Stimulated activated CD8-positive, alpha-beta memory T cell treated with anti-CD3 and anti-CD28 coated beads, Interleukin-7, amount 100 ng/mL, for 1 hour (primary cell): ENCODE data around the gene PRDM16.
"Not testable (repeated sequence)": the region's sequence is repeated elsewhere in the genome, so short reads cannot be mapped to it uniquely, and the experiment has no call there.

Source experiments
- DNase-seq, 2 donors: peaks; one replicate each; pipeline ENCODE4 v3.0.0-alpha.2; 2020; ENCODE audit warnings: low read depth in 2 of 2

Gene PRDM16

DNA sequence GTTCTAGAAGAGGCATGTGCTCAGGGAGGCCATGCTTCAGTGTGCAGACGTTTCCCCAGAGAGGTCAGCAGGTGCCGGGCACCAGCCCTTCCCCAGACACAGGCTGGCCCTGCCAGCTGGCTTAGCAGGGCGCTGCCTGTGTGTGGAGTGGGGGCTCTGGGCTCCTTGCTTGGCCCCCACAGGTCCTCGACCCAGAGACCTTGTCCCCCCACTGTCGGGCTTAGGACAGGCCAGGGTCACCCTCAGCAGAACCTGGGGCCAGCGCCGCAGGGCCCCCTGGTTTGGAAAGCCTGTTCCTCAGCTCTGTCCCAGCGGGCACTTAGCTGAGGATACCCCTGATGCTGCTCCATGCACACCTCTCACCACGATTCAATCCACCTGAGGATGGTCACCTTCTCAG is 213.2 kb downstream of the PRDM16 start:
- DNase-seq: no peak

DNA sequence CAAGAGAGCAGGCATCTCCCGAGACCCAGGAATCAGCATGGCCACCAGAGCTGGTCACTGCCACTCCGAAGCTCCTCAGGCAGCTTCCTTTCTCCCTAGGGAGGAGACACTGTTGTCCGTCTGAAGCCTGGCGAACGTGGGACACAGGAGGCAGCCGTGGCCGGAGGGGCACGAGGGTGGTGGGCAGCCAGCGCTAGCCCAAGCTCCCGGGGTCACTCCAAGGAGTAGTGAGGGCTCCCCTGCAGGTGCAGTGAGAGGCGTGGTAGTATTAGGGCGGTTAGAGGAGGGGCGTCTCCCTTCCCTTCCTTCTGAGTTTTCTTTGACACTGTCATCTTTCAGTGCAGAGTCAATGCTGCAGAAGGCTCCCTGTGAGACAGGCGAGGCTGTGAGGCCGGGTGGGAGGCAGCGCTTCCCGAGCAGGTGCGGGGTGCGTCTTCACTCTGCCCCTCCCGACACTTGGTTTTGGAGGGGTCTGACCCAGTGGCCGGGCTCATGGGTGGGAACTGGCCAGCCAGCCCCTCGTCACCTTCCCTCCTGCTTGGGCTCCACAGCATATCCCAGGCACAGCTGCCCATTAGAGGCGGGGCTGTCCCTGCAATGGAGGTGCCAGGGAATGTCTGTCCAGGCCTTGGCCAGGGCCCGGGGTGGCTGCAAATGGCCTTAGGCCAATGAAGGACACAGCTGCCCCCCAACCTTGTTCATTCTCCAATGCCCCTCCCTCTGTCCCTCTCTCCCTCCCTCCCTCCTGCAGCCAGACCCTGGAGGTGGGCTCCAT is 213.8 kb downstream of the PRDM16 start:
- no peak for DNase-seq

DNA sequence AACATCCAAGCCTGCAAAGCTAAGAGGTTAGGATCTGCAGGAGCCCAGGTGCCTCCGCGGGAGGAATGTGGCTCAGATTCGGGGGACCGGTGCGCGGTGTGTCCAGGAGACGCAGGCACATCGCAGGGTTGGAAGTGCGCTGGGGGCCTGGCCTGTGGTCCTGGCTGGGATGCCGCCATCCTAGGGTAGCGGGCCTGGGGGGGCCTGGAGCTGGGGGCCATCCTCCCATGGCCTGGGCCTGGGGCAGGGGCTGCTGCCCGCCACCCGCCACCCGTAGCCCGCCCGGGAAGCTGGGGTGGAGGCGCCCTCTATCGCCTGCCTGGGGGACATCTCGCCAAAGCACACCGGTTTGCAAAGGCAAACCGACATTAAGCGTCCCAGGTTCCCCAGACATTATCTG is 214.8 kb downstream of the PRDM16 start:
- no peak for DNase-seq

DNA sequence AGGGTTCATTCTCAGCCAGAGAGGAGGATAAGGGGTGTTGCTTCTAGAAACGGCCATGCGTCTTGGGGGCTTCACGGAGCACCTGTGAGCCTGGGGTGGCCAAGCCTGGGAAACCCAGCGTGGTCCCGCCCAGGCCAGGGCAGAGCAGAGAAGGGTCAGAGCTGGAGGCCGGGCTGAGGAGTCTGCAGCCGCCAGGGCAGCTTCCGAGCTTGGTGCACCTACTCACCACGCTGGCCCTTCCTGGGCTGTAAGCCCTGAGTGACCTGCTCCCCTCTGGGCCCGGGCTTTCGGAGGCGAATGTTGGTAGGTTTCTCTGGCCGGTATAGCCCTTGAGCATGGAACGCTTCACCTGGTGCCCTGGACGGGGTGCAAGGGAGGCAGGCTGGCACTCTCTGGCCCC is 215.7 kb downstream of the PRDM16 start:
- DNase-seq: no peak

DNA sequence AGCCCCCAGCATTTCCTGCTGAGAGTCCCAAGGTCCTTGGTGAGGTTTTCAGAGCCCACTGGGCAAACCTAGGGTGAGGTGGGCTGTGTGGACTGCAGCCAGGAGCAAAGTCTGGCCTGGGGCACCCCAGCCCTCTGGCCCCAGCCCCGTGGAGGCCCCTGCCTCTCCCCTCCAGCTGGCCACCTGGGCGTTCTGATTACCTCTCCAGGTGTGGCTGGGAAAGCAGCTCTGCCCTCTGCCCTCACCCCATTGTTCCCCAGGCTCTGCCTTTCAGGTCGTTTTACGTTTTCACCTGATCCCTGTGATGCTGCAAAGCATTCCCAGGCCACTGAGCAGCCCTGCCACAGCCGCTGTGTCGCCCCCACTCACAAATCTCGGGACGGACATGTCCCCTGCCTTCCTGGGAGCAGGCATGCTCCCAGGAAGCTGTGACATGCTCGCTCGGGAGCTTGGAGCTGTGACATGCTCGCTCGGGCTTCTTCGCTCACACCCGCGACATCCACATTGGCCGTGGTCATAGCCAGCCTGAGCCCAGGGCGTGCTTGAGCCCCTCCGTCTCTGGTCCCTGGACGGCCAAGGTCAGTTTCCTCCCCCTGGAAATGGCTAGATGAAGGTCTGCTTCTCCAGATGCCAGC is 216.2 kb downstream of the PRDM16 start:
- DNase-seq: no peak

DNA sequence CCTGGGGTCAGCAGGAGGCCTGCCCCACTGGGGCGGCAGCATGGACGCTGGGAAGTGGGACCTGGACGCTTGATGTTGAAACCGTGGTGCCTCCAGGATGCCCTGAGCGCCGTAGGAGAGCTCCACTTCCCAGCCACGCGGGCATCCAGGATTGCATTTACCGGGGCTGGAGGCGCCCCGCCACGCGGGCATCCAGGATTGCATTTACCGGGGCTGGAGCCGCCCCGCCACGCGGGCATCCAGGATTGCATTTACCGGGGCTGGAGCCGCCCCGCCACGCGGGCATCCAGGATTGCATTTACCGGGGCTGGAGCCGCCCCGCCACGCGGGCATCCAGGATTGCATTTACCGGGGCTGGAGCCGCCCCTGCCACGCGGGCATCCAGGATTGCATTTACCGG is 218.1 kb downstream of the PRDM16 start:
- DNase-seq: not testable (repeated sequence)

DNA sequence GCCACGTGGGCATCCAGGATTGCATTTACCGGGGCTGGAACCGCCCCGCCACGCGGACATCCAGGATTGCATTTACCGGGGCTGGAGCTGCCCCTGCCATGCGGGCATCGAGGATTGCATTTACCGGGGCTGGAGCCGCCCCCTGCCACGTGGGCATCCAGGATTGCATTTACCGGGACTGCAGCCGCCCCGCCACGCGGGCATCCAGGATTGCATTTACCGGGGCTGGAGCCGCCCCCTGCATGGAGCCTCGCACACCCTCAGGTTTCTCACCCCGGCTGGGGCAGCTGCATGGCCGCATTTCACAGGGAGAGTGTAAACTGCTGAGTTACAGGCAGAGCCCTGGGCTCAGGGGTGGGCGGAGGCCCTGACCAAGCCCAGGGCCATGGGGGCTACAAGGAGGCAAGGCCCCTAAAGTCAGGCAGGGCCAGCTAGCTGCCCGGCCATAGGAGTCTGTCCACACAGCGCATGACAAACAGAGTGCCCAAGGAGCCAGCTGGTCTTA is 218.7 kb downstream of the PRDM16 start:
- DNase-seq: no peak

DNA sequence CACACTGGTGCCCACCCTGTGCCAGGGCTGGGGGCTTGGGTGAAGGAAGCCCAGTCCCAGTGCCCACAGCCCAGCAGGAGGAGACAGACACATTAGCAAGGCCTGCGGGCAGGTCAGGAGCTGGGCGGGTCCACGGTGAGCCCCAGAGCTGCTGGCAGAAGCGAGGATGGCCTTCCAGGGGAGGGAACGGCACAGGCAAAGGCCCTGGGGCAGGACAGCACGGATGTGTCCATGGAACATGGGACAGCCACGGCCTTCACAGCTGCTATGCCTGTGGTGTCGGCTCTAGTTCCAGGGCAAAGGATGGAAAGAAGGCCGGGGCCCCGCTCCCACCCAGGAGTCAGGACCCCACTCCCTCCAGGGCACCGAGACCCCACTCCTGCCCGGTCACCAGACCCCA is 220.5 kb downstream of the PRDM16 start:
- DNase-seq: no peak

DNA sequence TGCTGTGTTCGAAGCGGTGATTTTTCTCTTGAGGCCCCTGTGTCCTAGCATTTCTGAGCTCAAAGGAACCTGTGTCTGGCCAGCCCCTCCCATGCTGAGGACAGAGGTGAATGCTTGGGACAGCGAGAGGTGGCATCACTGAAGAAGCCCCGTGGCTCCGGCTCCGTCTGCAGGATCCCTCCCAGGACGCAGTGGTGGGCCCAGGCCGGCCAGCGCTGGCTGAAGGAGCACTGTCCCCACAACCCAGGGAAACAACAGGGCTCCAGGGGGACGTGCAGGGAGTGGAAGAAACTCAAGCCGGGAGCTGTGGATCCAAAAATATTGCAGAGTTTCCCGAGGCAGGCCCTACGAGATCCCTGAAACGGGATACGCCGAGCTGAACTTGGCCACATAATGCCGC is 221.4 kb downstream of the PRDM16 start:
- no peak for DNase-seq

DNA sequence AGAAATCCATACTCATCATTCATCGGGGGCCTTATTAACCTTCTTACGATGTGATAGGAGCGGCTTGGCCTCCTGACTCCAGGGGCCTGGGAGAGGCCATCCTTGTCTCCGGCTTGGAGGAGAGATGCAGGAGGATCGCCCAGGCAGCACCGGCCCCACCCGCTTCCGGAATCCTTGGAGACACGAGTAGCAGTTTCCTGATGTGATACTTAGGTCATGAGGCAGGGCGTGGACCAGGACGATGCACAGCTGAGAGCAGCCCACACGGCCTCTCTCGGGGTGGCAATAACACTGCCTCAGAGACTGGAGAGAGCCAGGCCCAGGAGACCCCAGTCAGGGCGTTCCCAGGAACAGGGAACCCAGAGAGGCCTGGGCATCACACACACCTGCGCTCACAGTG is 221.9 kb downstream of the PRDM16 start:
- DNase-seq: no peak

DNA sequence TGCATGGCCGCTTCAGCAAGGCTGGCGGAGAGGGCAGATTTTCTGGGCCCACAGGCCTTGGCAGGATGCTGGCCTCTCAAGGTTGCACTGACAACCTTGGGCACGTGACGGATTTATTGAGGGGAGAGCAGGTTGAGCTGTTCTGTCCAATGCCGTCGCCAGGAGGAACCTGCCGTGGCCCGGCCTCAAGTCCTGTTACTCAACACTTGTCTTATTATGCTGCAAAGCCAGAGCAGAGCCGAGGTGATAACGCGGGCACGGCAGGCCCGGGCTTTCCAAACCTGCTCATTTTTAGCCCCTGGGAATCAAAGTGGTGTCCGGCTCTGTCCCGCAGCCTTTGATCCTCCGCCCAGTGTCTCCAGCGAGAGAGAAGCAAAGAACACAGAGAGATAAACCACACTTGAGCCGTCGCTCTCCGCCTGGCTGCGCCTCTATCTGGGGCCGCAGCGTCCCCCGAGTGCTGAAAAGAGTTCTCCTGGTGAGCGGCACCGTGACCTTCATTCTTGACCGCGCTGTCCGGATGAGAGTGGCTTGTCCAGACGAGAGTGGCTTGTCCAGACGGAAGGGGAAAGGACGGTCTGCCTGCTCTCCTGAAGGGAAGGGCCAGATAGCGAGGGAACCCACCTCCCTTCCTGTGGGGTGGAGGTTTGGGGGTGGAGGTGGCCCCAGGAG is 223.2 kb downstream of the PRDM16 start:
- no peak for DNase-seq

DNA sequence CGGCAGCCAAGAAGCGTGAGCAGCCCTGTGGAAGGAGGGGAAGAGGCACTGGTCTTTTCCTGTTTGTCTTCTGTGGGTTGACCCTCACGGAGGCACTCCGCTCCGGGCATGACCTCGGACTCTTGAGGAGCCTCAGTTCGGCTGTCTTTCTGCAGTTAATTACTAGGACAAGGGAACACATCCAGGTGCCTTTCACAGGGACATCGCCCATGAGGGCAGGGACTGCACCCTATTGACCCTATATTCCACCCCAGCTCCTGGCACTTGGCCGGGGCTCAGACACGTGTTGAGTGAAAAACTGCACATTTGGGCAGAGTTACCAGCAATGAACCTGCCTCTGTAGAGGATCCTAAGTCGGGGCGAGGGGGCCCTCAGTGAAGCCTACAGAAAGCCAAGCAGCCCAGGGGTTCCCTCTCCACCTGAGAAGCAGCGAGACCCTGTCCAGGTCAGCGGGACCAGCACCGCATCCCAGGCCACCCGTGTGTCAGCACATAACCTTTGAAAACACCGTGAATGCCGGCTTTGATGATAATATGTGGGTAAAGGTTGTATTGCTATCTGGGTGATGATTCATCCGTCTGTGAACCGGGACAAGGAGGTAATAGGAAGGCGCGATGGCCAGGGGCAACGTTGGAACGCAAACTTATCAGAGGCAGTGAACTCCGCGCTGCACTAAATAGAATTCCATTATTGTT is 224.0 kb downstream of the PRDM16 start:
- DNase-seq: no peak

DNA sequence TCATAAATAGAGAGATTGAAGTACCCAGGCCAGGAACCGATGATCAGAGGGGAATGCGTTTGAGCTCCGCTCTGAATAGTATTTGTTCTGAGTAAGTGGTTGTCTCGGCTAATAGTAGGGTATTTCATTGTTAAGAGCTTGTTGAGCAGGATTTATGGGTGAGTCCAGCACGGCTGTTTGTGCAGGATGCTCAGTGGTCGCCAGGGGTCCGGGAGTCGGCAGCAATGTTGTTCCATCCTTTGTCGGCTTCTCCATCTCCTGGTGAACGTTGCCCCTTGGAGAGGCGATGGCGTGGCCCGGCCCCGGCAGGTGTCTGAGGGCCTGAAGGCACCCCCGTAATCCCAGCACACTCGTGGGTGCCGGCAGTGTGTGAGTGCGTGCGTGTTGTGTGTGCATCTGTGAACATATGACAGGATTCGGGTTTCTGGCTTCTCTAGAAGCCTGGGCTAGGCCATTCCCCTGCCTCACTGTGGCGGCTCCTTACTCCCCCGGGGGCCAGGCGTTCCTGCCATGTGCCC is 224.6 kb downstream of the PRDM16 start:
- DNase-seq: no peak

DNA sequence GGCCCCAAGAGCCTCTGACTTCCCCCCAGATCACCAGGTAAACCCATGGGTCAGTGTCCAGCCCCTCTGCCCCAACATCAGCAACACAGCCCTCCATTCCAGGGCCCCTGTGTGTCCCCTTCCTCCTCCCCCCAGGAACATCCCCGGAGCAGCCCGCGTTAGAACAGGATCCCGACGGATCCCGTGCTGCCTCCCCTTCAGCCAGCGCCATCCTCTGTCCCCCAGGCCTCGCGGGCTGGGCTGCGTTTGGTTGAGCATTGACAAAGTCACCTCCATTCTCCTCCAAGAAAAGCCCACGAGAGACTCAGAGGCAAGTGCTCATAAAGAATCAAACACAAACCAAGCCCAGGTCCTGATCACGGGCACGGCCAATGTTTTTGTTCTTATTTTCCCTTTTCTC is 225.4 kb downstream of the PRDM16 start:
- DNase-seq: no peak

DNA sequence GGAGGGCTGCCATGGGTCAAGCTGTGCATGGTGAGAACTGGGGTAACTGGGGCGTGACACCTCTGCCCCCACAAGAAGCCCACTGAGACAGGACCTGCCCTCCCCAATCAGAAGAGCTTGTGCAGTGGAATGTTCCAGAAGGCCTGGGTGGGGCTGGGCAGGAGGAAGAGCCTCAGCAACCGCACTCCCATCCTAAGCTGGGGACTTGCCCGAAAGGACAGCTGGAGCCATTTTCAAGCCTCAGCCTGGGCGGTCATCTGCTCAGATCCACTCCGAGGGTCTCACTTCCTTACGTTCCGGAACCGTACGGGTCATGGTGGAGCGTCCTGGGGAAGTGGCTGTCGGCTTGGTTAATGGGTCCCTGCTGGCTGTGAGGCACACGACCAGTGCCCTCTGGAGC is 226.8 kb downstream of the PRDM16 start:
- no peak for DNase-seq

DNA sequence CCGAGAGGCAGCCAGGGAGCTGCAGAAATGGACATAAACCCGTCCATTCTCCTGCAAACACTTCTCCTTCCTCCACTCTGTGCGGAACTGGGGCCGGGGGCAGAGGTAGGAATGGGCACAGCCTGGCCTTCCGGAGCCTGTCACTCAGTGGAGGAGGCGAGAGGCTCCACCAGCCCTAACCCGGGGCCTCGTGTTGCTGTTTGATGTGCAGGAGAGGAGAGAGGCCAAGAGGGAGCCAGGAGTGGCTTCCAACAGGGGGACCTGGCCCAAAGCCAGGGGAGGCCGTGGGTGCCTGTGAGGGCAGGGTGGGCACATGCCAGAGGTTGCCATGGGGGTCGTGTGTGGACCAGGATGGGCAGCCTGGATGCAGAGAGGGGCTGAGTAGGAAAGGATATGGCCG is 227.3 kb downstream of the PRDM16 start:
- DNase-seq: no peak

DNA sequence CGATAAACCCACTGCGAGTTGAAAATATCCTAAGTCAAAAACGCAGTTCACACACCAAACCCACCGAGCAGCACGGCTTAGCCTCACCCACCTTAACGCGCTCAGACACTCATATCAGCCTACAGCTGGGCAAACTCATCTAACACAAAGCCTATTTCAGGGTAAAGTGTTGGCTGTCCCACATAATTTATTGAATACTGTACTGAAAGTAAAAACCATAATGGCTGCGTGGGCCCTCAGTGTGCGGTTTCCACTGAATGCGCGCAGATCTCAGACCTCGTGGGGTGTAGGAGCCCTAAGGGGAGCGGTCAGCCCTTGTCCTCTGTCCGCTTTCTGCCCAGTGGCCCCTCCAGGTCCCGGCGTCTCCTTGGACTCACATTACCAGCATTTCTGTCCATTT is 227.8 kb downstream of the PRDM16 start:
- no peak for DNase-seq

DNA sequence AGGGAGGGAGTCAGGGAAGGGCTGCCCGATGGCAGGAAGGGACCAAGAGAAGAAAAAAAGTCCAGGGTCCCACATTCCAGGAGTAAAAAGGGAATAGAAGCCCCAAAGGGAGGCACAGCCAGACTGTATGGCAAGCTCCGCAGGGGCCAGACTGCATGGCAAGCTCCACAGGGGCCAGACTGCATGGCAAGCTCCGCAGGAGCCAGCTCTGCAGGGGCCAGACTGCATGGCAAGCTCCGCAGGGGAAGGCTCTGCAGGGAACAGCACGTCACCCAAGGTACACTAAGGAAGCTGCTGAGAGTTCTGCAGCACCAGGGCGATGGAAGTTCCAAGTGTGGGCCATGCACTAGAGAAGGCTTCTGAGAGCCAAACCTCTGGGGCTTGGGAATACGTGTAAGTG is 228.8 kb downstream of the PRDM16 start:
- no peak for DNase-seq

DNA sequence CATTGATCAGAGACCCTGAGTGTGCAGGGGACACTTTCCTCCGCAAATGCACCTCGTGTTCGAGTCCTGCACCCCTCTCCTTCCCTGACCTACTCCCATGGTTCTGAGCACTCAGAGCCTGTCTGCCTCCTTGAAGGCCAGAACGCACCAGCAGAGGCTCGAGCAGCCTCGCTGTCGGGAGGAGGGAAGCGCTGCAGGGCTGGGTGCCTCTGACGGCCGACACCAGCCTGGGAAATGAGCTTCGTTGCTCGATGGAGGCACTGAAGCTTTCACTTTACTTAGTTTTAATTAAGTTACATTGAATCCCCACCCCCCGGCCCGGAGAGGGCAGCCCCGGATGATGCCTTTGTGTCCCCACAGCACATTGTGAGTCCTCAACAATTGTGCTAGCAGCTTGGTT is 229.2 kb downstream of the PRDM16 start:
- DNase-seq: no peak

DNA sequence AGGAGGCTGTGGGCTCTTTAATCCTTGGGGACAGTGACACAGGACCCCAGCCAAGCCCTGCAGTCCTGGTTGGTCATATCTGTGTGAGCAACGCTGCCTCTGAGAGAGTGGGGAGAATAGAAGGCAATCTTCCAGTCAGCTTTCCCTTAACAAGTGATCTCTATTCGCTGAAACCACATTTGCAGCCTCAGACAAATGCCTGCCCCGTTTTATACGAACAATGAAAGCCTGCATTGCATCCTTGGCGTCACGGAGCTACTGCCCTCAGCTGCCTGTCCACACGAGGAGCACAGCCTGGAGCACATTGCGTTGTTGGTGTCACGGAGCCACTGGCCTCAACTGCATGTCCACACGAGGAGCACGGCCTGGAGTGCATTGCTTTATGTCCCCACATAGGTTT is 235.2 kb downstream of the PRDM16 start:
- no peak for DNase-seq

DNA sequence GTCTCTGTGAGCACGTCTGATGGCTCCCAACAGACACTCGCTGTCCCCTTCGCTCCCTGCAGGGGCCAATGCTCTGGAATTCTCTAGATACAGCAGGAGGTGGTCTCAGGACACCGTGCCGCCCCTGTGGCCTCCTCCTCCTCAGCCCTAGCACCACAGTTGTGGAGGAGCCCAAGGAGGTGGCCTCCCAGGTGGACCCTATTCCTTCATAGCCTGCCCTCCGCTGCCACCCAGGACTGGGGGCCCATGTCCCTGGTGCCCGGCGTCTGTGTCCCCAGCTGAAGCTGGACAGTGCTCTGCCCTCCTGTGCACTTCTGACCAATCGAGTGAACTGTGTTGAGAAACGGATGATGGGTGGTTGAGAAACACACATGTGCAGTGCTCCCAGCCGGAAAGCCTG is 235.7 kb downstream of the PRDM16 start:
- DNase-seq: no peak

DNA sequence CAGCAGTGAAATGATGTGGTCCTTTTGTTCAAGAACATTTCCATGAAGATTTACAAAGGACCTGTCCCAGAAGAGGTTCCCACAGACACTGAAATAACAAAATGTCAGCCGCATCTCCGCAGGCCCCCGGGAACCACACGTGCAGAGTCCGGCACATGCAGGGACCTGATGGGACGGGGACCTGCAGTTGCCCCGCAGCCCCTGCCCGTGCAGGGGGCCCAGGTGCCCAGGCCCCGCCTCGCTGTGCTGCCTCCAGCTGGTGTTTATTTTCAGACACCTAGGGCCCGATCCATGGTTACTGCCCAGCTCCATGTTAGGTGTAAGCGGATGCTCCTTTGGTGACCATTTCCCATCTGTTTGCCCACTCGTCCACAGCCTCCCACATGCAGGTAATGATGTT is 236.2 kb downstream of the PRDM16 start:
- no peak for DNase-seq
